ENCODE results near the gene NEMF. TPM values are rescaled to one million over a fixed set of nuclear protein-coding genes. Genes with fewer than 3 reads are reported as not detected.

Gene NEMF
- polyA plus RNA-seq, 1 donor from 2014 or later: 91.0 TPM

GRCh38 chr14:49768301-49769121, 84.1 kb downstream of the NEMF start:
- peak overlapping the region; percentile 96 for H3K9ac ChIP-seq (ENCODE audit: low read length)
- peaks cover 34% of the 10 kb centered on the region for H3K79me2 ChIP-seq (replicated peaks; ENCODE audit: insufficient read depth, low read length)
- H3F3A ChIP-seq (ENCODE audit: insufficient read depth, low read length, poor library complexity, severe bottlenecking): no peaks in the 10 kb centered on the region
- H3K9me3 ChIP-seq (ENCODE audit: low read length): no peaks in the 10 kb centered on the region
- no peaks in the 10 kb centered on the region for H3K27me3 ChIP-seq (ENCODE audit: insufficient read depth, low read depth, low read length)
- H3K36me3 ChIP-seq (ENCODE audit: insufficient read depth, low read length): no peaks in the 10 kb centered on the region
- H3K4me3 ChIP-seq (ENCODE audit: low read length): peak overlapping the region; percentile 84
- peaks cover 5% of the 10 kb centered on the region for H4K20me1 ChIP-seq (ENCODE audit: insufficient read depth)
- H3K27ac ChIP-seq (ENCODE audit: low read length): peak overlapping the region; percentile 98
- TF ChIP-seq POLR2AphosphoS5 (IDR thresholded peaks at IDR 0.05): peak; percentile 57
- peak; percentile 56 for TF ChIP-seq TAF1 (IDR thresholded peaks at IDR 0.05; ENCODE audit: low read depth)
- no peak for TF ChIP-seq CTCF (IDR thresholded peaks at IDR 0.05; ENCODE audit: poor library complexity, severe bottlenecking)
- TF ChIP-seq MXI1 (conservative IDR thresholded peaks at IDR 0.05; ENCODE audit: poor library complexity, severe bottlenecking): peak; percentile 73
- TF ChIP-seq REST (IDR thresholded peaks at IDR 0.05; ENCODE audit: borderline replicate concordance): peak; percentile 15
- no peaks in the 10 kb centered on the region for H3K9me2 ChIP-seq (ENCODE audit: insufficient read depth, low read length)
- peak overlapping the region; percentile 58 for H2AFZ ChIP-seq (ENCODE audit: low read depth, low read length)
- peak overlapping the region; percentile 100 for H3K4me2 ChIP-seq (ENCODE audit: low read length)

- no peaks in the 10 kb centered on the region for H3K9me3 ChIP-seq (ENCODE audit: low read length)
- H3K9me2 ChIP-seq (ENCODE audit: insufficient read depth, low read length): no peaks in the 10 kb centered on the region
- H3K9ac ChIP-seq (ENCODE audit: low read length): peak within 1 kb of the TSS; percentile 96
- peak within 1 kb of the TSS; percentile 96 for H2AFZ ChIP-seq (ENCODE audit: low read depth, low read length)
- H3K79me2 ChIP-seq (replicated peaks; ENCODE audit: insufficient read depth, low read length): peaks cover 34% of the 10 kb centered on the region
- H3K27ac ChIP-seq (ENCODE audit: low read length): peak within 1 kb of the TSS; percentile 98
- TF ChIP-seq EP300 (conservative IDR thresholded peaks at IDR 0.05; ENCODE audit: poor library complexity, severe bottlenecking) (peak; percentile 47), SMC3 (conservative IDR thresholded peaks at IDR 0.05; ENCODE audit: poor library complexity) (peak; percentile 57), EZH2 (IDR thresholded peaks at IDR 0.05; ENCODE audit: borderline replicate concordance, insufficient read depth, low read length, poor library complexity, severe bottlenecking) (no peak), CTCF (IDR thresholded peaks at IDR 0.05; ENCODE audit: poor library complexity, severe bottlenecking) (peak; percentile 88), POLR2AphosphoS5 (IDR thresholded peaks at IDR 0.05) (peak; percentile 89), TAF1 (IDR thresholded peaks at IDR 0.05; ENCODE audit: low read depth) (peak; percentile 55), MXI1 (conservative IDR thresholded peaks at IDR 0.05; ENCODE audit: poor library complexity, severe bottlenecking) (peak; percentile 51), RAD21 (conservative IDR thresholded peaks at IDR 0.05) (peak; percentile 39), REST (IDR thresholded peaks at IDR 0.05; ENCODE audit: borderline replicate concordance) (peak; percentile 9)
- peak within 1 kb of the TSS; percentile 100 for H3K4me2 ChIP-seq (ENCODE audit: low read length)
- no peaks in the 10 kb centered on the region for H3F3A ChIP-seq (ENCODE audit: insufficient read depth, low read length, poor library complexity, severe bottlenecking)
- no peaks in the 10 kb centered on the region for H3K36me3 ChIP-seq (ENCODE audit: insufficient read depth, low read length)
- no peaks in the 10 kb centered on the region for H3K27me3 ChIP-seq (ENCODE audit: insufficient read depth, low read depth, low read length)
- H3K4me3 ChIP-seq (ENCODE audit: low read length): peak within 1 kb of the TSS; percentile 84
- H4K20me1 ChIP-seq (ENCODE audit: insufficient read depth): peaks cover 5% of the 10 kb centered on the region
Measured at GRCh38 chr14:49767571-49768300, 84.9 kb downstream of the NEMF start, which contains the start of gene KLHDC2. Gene KLHDC2, plus strand, starts transcription at chr14:49768153. Its CDS starts 316 bp downstream, at chr14:49768469.
